ENCODE results near the gene BMAL1. TPM values are rescaled to one million over a fixed set of nuclear protein-coding genes. Genes with fewer than 3 reads are reported as not detected.

The BMAL1 gene
- total and polyA plus RNA-seq, 9 donors, result 17.7 to 53.4 (median 24.8) TPM

- TF ChIP-seq EP300 (IDR thresholded peaks at IDR 0.05) (no peak), CTCF (IDR thresholded peaks at IDR 0.05) (no peak), POLR2A (IDR thresholded peaks at IDR 0.05) (no peak)
- Histone ChIP-seq H3K4me1 (ENCODE audit: insufficient read depth) (no peaks in the 10 kb centered on the region), H3K36me3 (no peaks in the 10 kb centered on the region), H3K27me3 (no peaks in the 10 kb centered on the region), H3K4me3 (no peak overlapping the region), H3K9me3 (no peaks in the 10 kb centered on the region), H3K27ac (no peak overlapping the region)
- intact Hi-C loops (cut with DNase I), result no loop called here
- 74 to 79% (median 76%) methylated on average over 5 of the region's 5 CpGs for WGBS, 3 donors
- DNase-seq, result no peak
Observed at GRCh38 chr11:13376402-13376801, 98.8 kb downstream of the BMAL1 start.

- 91 to 96% (median 93%) methylated on average over 8 of the region's 8 CpGs for WGBS, 3 donors
- Histone ChIP-seq H3K4me3 (no peak overlapping the region), H3K36me3 (no peaks in the 10 kb centered on the region), H3K27me3 (no peaks in the 10 kb centered on the region), H3K27ac (no peak overlapping the region), H3K4me1 (ENCODE audit: insufficient read depth) (no peaks in the 10 kb centered on the region), H3K9me3 (no peaks in the 10 kb centered on the region)
- intact Hi-C loops (cut with DNase I), result no loop called here
- DNase-seq, result no peak
- no peak for TF ChIP-seq POLR2A (IDR thresholded peaks at IDR 0.05)
- no peak for TF ChIP-seq CTCF (IDR thresholded peaks at IDR 0.05)
- no peak for TF ChIP-seq EP300 (IDR thresholded peaks at IDR 0.05)
Observed at GRCh38 chr11:13376838-13377237, 99.2 kb downstream of the BMAL1 start.

- Histone ChIP-seq H3K36me3 (no peaks in the 10 kb centered on the region), H3K27me3 (no peaks in the 10 kb centered on the region), H3K27ac (no peak overlapping the region), H3K9me3 (no peaks in the 10 kb centered on the region), H3K4me3 (no peak overlapping the region), H3K4me1 (ENCODE audit: insufficient read depth) (no peaks in the 10 kb centered on the region)
- DNase-seq, result no peak
- intact Hi-C loops (cut with DNase I), result no loop called here
- TF ChIP-seq POLR2A (IDR thresholded peaks at IDR 0.05) (no peak), CTCF (IDR thresholded peaks at IDR 0.05) (no peak), EP300 (IDR thresholded peaks at IDR 0.05) (no peak)
- WGBS, 3 donors, result 88 to 89% (median 88%) methylated on average over 2 of the region's 2 CpGs
Observed at GRCh38 chr11:13378316-13378715, 100.7 kb downstream of the BMAL1 start.

- H3K36me3 ChIP-seq, result no peaks in the 10 kb centered on the region
- no peak overlapping the region for H3K4me3 ChIP-seq
- H3K9me3 ChIP-seq, result no peaks in the 10 kb centered on the region
- TF ChIP-seq EP300 (IDR thresholded peaks at IDR 0.05), result no peak
- no peak for TF ChIP-seq CTCF (IDR thresholded peaks at IDR 0.05)
- TF ChIP-seq POLR2A (IDR thresholded peaks at IDR 0.05), result no peak
- H3K27me3 ChIP-seq, result no peaks in the 10 kb centered on the region
- no peak for DNase-seq
- 84 to 94% (median 91%) methylated on average over 2 of the region's 2 CpGs for WGBS, 3 donors
- intact Hi-C loops (cut with DNase I), result no loop called here
- no peaks in the 10 kb centered on the region for H3K4me1 ChIP-seq (ENCODE audit: insufficient read depth)
- H3K27ac ChIP-seq, result no peak overlapping the region
Observed at GRCh38 chr11:13380731-13381130, 103.1 kb downstream of the BMAL1 start.

- WGBS, 3 donors, result 88 to 96% (median 96%) methylated on average over 3 of the region's 3 CpGs
Observed at GRCh38 chr11:13382751-13383150, 105.2 kb downstream of the BMAL1 start.

More at GRCh38 chr11:13382751-13383150, 105.2 kb downstream of the BMAL1 start:
- no peak for DNase-seq
- intact Hi-C loops (cut with DNase I), result no loop called here
- H3K27me3 ChIP-seq, result no peaks in the 10 kb centered on the region
- H3K4me1 ChIP-seq (ENCODE audit: insufficient read depth), result no peaks in the 10 kb centered on the region
- no peaks in the 10 kb centered on the region for H3K36me3 ChIP-seq
- H3K4me3 ChIP-seq, result no peak overlapping the region
- H3K9me3 ChIP-seq, result no peaks in the 10 kb centered on the region
- no peak overlapping the region for H3K27ac ChIP-seq
- TF ChIP-seq POLR2A (IDR thresholded peaks at IDR 0.05) (no peak), CTCF (IDR thresholded peaks at IDR 0.05) (no peak), EP300 (IDR thresholded peaks at IDR 0.05) (no peak)
